Trophoblast cell (in vitro differentiated cells and primary cell): Measurements from ENCODE around the gene WFDC11.

Experiments used
- DNase-seq, 2 donors: peaks; one replicate each; pipeline ENCODE4 v3.0.0-alpha.2; 2016
- H2AFZ ChIP-seq: 2 replicates; pipeline ENCODE4 v1.6.1; 2013; ENCODE audit warnings: low read length, moderate library complexity, mild to moderate bottlenecking; ENCODE audit not compliant: insufficient read depth, poor library complexity
- H2AK5ac ChIP-seq: 2 replicates; pipeline ENCODE4 v1.6.1; 2013; ENCODE audit warnings: mild to moderate bottlenecking, low read length
- H2BK120ac ChIP-seq: 2 replicates; pipeline ENCODE4 v1.6.1; 2013; ENCODE audit warnings: low read length, mild to moderate bottlenecking, moderate library complexity; ENCODE audit not compliant: insufficient read depth, poor library complexity
- H2BK12ac ChIP-seq: 2 replicates; pipeline ENCODE4 v1.6.1; 2013; ENCODE audit warnings: mild to moderate bottlenecking, low read length, moderate library complexity
- H2BK5ac ChIP-seq: 2 replicates; pipeline ENCODE4 v1.6.1; 2013; ENCODE audit warnings: low read length, low read depth, moderate library complexity, mild to moderate bottlenecking; ENCODE audit not compliant: poor library complexity
- H3K14ac ChIP-seq: 2 replicates; pipeline ENCODE4 v1.6.1; 2013; ENCODE audit warnings: mild to moderate bottlenecking, low read length
- H3K18ac ChIP-seq: 2 replicates; pipeline ENCODE4 v1.6.1; 2013; ENCODE audit warnings: mild to moderate bottlenecking, low read length
- H3K23ac ChIP-seq: 2 replicates; pipeline ENCODE4 v1.6.1; 2013; ENCODE audit warnings: low read length
- H3K27ac ChIP-seq: 2 replicates; pipeline ENCODE4 v1.5.1; 2013; ENCODE audit warnings: low read depth, mild to moderate bottlenecking, inconsistent platforms, low read length, moderate library complexity
- H3K27me3 ChIP-seq: 2 replicates; pipeline ENCODE4 v1.6.1; 2013; ENCODE audit warnings: inconsistent platforms, mild to moderate bottlenecking, low read length, moderate library complexity; ENCODE audit not compliant: insufficient read depth
- H3K36me3 ChIP-seq, 2 experiments: 1 replicate in 1 of 2; 2 replicates in 1 of 2; pipeline ENCODE4 v1.6.1; 2013; ENCODE audit warnings: low read length in 2 of 2, mild to moderate bottlenecking in 2 of 2, moderate library complexity in 1 of 2; ENCODE audit not compliant: insufficient read depth in 2 of 2, control insufficient read depth in 1 of 2
- H3K4ac ChIP-seq: 2 replicates; pipeline ENCODE4 v1.6.1; 2013; ENCODE audit warnings: low read depth, mild to moderate bottlenecking, low read length, moderate library complexity
- H3K4me1 ChIP-seq, 2 experiments: 1 replicate in 1 of 2; 2 replicates in 1 of 2; pipeline ENCODE4 v1.6.1; 2013; ENCODE audit warnings: low read length in 2 of 2, mild to moderate bottlenecking in 2 of 2, moderate library complexity in 1 of 2; ENCODE audit not compliant: insufficient read depth in 2 of 2, control insufficient read depth in 1 of 2
- H3K4me2 ChIP-seq: 2 replicates; pipeline ENCODE4 v1.6.1; 2013; ENCODE audit warnings: inconsistent platforms, mild to moderate bottlenecking, low read length, moderate library complexity
- H3K4me3 ChIP-seq: 2 replicates; pipeline ENCODE4 v1.5.1; 2013; ENCODE audit warnings: mild to moderate bottlenecking, low read depth, low read length, inconsistent platforms
- H3K79me1 ChIP-seq: one replicate; pipeline ENCODE4 v1.6.1; 2013; ENCODE audit warnings: low read length
- H3K79me2 ChIP-seq: 2 replicates; pipeline ENCODE4 v1.6.1; 2013; ENCODE audit warnings: low read length, mild to moderate bottlenecking; ENCODE audit not compliant: control insufficient read depth, insufficient read depth, poor library complexity
- H3K9ac ChIP-seq: 2 replicates; pipeline ENCODE4 v1.6.1; 2013; ENCODE audit warnings: mild to moderate bottlenecking, low read length
- H3K9me3 ChIP-seq: 2 replicates; pipeline ENCODE4 v1.6.1; 2013; ENCODE audit warnings: low read depth, mild to moderate bottlenecking, control low read depth, inconsistent platforms, low read length; ENCODE audit not compliant: insufficient read depth
- H4K12ac ChIP-seq: 2 replicates; pipeline ENCODE4 v1.6.1; 2013; ENCODE audit warnings: low read depth, mild to moderate bottlenecking, low read length, moderate library complexity
- H4K8ac ChIP-seq: 2 replicates; pipeline ENCODE4 v1.6.1; 2013; ENCODE audit warnings: low read depth, mild to moderate bottlenecking, low read length, moderate library complexity
- H4K91ac ChIP-seq: one replicate; pipeline ENCODE4 v1.6.1; 2013; ENCODE audit warnings: low read depth, mild to moderate bottlenecking, low read length, moderate library complexity
- WGBS: extraction: QIAGEN DNeasy Blood & Tissue Kit; methylation state at CpG from one replicate; pipeline ENCODE4 v1.1.7; 2013; ENCODE audit warnings: missing lambda C conversion rate; ENCODE audit not compliant: insufficient read length, insufficient coverage; ENCODE audit errors: extremely low coverage; 5-methylcytosine and 5-hydroxymethylcytosine counted together

Gene WFDC11

GRCh38 chr20:45629496-45630100 lies 40.4 kb downstream of the WFDC11 start, which contains the start of gene WFDC10A:
Gene WFDC10A (plus strand): TSS chr20:45629739. CDS start chr20:45629814, 75 bp downstream.
- Histone ChIP-seq H3K27me3 (no peaks in the 10 kb centered on the region), H2BK12ac (no peak within 1 kb of the TSS), H3K18ac (no peak within 1 kb of the TSS), H2AK5ac (no peak within 1 kb of the TSS), H3K4ac (no peak within 1 kb of the TSS), H4K8ac (no peak within 1 kb of the TSS), H4K91ac (no peak within 1 kb of the TSS), H3K23ac (no peak within 1 kb of the TSS), H3K79me1 (no peaks in the 10 kb centered on the region), H2BK120ac (no peak within 1 kb of the TSS), H3K79me2 (no peaks in the 10 kb centered on the region), H2AFZ (no peak within 1 kb of the TSS), H3K4me2 (no peak within 1 kb of the TSS), H2BK5ac (no peak within 1 kb of the TSS), H4K12ac (no peak within 1 kb of the TSS), H3K4me3 (no peak within 1 kb of the TSS), H3K14ac (no peak within 1 kb of the TSS), H3K27ac (no peak within 1 kb of the TSS), H3K36me3 (no peaks in the 10 kb centered on the region), H3K4me1 (no peaks in the 10 kb centered on the region), H3K9me3 (peaks cover 2% of the 10 kb centered on the region), H3K9ac (no peak within 1 kb of the TSS)
- DNase-seq: peak; percentile 42 to 64
- no CpG with 5 or more reads among the region's 9 CpGs for WGBS

GRCh38 chr20:45626540-45626939 lies 43.5 kb downstream of the WFDC11 start:
- no peak overlapping the region for H3K14ac ChIP-seq
- H4K12ac ChIP-seq: no peak overlapping the region
- no peaks in the 10 kb centered on the region for H3K79me1 ChIP-seq
- H2BK120ac ChIP-seq: no peak overlapping the region
- no peak overlapping the region for H3K4ac ChIP-seq
- no peak overlapping the region for H3K27ac ChIP-seq
- H4K8ac ChIP-seq: no peak overlapping the region
- no peak overlapping the region for H3K23ac ChIP-seq
- no peak overlapping the region for H3K4me2 ChIP-seq
- no peak for DNase-seq
- H2BK5ac ChIP-seq: no peak overlapping the region
- no peak overlapping the region for H3K18ac ChIP-seq
- no peaks in the 10 kb centered on the region for H3K36me3 ChIP-seq
- no peak overlapping the region for H4K91ac ChIP-seq
- H3K27me3 ChIP-seq: no peaks in the 10 kb centered on the region
- peaks cover 2% of the 10 kb centered on the region for H3K9me3 ChIP-seq
- no peaks in the 10 kb centered on the region for H3K4me1 ChIP-seq
- no peak overlapping the region for H2BK12ac ChIP-seq
- no peak overlapping the region for H3K4me3 ChIP-seq
- no peak overlapping the region for H2AFZ ChIP-seq
- no peak overlapping the region for H2AK5ac ChIP-seq
- no peaks in the 10 kb centered on the region for H3K79me2 ChIP-seq
- WGBS: no CpG with 5 or more reads among the region's 2 CpGs
- no peak overlapping the region for H3K9ac ChIP-seq

GRCh38 chr20:45621593-45621992 lies 48.4 kb downstream of the WFDC11 start:
- Histone ChIP-seq H3K9me3 (no peaks in the 10 kb centered on the region), H2AK5ac (no peak overlapping the region), H2AFZ (no peak overlapping the region), H3K27me3 (no peaks in the 10 kb centered on the region), H4K91ac (no peak overlapping the region), H3K4ac (no peak overlapping the region), H3K9ac (peak overlapping the region; percentile 58), H3K14ac (no peak overlapping the region), H3K4me3 (no peak overlapping the region), H3K79me2 (no peaks in the 10 kb centered on the region), H4K8ac (no peak overlapping the region), H2BK12ac (no peak overlapping the region), H4K12ac (no peak overlapping the region), H2BK120ac (no peak overlapping the region), H2BK5ac (no peak overlapping the region), H3K4me1 (no peaks in the 10 kb centered on the region), H3K23ac (no peak overlapping the region), H3K36me3 (no peaks in the 10 kb centered on the region), H3K27ac (no peak overlapping the region), H3K4me2 (no peak overlapping the region), H3K18ac (no peak overlapping the region), H3K79me1 (no peaks in the 10 kb centered on the region)
- no CpG with 5 or more reads among the region's 2 CpGs for WGBS
- no peak for DNase-seq

DNA sequence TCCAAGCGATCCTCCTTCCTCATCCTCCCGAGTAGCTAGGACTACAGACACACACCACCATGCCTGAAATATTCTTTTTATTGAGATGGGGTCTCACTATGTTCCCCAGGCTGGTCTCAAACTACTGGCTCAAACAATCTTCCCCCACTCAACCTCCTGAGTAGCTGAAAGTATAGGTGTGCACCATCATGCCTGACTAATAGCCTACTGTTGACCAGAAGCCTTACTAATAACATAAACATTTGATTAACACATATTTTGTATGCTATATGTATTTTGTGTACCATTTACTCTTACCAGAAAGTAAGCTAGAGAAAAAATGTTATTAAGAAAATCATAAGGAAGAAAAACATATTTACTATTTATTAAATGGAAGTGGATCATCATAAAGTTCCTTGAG lies 52.4 kb downstream of the WFDC11 start:
- WGBS: no CpG with 5 or more reads among the region's 2 CpGs
- H3K79me2 ChIP-seq: no peaks in the 10 kb centered on the region
- H3K79me1 ChIP-seq: no peaks in the 10 kb centered on the region

More for the DNA sequence above, 52.4 kb downstream of the WFDC11 start:
- no peak overlapping the region for H3K23ac ChIP-seq
- no peak overlapping the region for H2BK5ac ChIP-seq
- H3K9ac ChIP-seq: no peak overlapping the region
- no peaks in the 10 kb centered on the region for H3K27me3 ChIP-seq
- H3K36me3 ChIP-seq: no peaks in the 10 kb centered on the region
- no peak overlapping the region for H3K14ac ChIP-seq
- H4K8ac ChIP-seq: no peak overlapping the region
- no peaks in the 10 kb centered on the region for H3K4me1 ChIP-seq
- H2BK12ac ChIP-seq: no peak overlapping the region
- no peak overlapping the region for H4K12ac ChIP-seq
- no peak overlapping the region for H2AK5ac ChIP-seq
- no peak for DNase-seq
- no peak overlapping the region for H3K4me2 ChIP-seq
- no peak overlapping the region for H2BK120ac ChIP-seq
- no peak overlapping the region for H3K27ac ChIP-seq
- no peak overlapping the region for H2AFZ ChIP-seq
- no peak overlapping the region for H3K18ac ChIP-seq
- no peak overlapping the region for H3K4ac ChIP-seq
- H3K9me3 ChIP-seq: no peaks in the 10 kb centered on the region
- H3K4me3 ChIP-seq: no peak overlapping the region
- no peak overlapping the region for H4K91ac ChIP-seq
